Effector CD8-positive, alpha-beta T cell (primary cell): ENCODE results near the gene LRRC61.

Experiments used
- DNase-seq: peaks from one replicate; lab custom pipeline; 2025; lab: John Stamatoyannopoulos, UW

Gene LRRC61

GRCh38 chr7:150356265-150356897 is 33.2 kb downstream of the LRRC61 start:
- no peak for DNase-seq

- DNase-seq, result peak; percentile 44
Observed at GRCh38 chr7:150357270-150357669, 34.1 kb downstream of the LRRC61 start.

DNA sequence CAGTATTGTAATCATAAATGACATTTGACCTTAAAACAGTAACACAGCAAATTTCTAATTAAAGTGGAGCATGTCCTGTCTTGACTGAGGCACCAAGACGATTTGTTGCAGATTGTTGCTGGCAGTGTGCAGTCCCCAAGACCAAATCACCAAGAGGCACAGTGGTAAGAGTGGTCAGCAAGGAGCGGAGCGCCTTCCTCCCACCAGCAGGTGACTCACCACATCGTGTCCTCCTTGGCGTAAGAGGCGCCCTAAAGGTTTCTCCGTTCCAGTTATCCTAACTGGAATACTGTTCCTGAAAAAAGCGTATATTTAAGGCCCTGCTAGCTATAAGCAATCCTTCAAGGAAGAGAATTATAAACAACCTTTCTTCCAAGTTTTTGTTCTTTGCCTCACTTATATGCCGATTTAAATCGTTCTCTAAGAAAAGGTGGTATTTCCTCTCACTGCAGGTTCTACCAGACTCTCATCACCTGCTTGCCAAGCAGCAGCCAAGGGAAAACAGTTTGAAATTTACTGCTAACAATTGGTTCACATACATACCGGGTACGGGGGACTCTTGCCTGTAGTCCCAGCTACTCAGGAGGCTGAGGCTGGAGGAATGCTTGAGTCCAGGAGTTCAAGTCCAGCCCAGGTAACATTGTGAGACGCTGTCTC is 34.7 kb downstream of the LRRC61 start:
- no peak for DNase-seq

DNA sequence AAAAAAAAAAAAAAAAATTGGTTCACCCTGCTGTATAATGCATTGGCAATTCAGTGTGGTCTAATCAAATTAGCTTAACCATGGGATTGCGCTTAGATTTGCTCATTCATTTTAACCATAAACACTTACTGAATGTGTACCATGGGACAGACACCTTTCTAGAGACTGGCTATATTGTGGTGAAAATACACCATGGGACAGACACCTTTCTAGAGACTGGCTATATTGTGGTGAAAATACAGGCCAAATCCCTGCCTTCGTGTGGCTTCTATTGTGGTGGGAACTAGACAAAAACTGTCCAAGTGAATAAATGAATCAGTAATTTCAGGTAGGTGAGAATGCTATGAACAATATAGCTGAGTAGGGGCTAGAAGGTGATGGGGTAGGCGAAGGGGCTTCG is 35.3 kb downstream of the LRRC61 start:
- DNase-seq, result no peak

DNA sequence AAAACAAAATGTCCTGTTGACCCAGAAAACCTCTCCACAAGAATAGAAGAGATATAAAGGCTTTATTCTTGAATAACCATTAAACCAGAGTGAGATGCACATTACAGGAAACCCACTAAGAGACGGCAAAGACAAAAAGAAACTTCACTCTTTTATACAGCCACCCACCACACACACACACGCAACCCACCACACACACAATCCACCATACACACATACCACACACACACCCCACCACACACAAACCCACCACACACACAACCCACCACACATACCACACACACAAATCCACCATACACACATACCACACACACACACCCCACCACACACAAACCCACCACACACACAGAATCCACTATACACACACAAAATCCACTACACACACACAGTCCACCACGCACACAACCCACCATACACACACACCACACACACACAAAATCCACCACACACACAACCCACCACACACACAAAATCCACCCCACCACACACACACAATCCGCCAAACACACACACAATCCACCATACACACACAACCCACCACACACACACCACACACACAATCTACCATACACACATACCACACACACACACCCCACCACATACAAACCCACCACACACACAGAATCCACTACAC is 36.0 kb downstream of the LRRC61 start:
- DNase-seq, result no peak

DNA sequence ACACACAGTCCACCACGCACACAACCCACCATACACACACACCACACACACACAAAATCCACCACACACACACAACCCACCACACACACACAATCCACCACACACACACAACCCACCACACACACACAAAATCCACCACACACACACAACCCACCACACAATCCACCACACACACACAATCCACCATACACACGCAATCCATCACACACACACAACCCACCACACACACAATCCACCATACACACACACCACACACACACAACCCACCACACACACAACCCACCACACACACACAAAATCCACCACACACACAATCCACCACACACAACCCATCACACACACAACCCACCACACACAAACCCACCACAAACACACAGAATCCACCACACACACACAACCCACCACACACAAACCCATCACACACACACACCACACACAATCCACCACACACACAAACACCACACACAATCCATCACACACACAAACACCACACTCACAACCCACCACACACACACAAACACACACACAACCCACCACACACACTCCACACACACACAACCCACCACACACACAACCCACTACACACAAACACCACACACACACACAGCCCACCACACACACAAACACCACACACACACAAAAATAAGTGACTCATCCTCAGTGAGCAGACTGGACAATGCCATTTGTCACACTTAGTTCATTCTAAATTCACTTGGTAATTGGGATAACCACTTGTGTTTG is 36.6 kb downstream of the LRRC61 start:
- no peak for DNase-seq

DNA sequence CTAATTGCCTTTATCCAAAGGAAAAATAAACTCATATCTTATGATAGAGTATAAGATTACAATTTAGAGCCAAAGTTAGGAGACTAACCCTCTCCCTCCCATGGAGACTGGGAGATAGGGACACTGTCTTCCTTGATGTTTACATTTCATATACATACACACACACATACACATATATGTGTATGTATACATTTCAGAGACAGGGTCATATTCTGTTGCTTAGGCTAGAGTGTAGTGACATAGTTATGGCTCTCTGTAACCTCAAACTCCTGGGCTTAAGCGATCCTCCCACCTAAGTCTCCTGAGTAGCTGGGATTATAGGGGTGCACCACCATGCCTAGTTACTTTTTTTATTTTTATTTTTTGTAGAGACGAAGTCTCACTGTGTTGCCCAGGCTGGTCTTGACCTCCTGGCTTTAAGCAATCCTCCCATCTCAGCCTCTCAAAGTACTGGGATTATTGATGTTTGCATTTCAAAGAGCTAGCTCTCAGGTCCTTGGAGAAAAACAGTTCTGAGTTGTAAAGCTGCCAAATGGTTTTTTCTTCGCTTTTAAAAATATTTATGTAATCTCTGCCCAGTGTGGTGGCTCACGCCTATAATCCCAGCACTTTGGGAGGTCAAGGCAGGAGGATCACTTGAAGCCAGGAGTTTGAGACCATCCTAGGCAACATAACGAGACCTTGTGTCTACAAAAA is 37.4 kb downstream of the LRRC61 start:
- DNase-seq, result no peak

GRCh38 chr7:150361402-150361801 is 38.2 kb downstream of the LRRC61 start:
- no peak for DNase-seq

- no peak for DNase-seq
Observed at GRCh38 chr7:150361807-150362621, 38.9 kb downstream of the LRRC61 start.

GRCh38 chr7:150363370-150363769 is 40.2 kb downstream of the LRRC61 start:
- DNase-seq, result no peak

- no peak for DNase-seq
Observed at GRCh38 chr7:150363872-150364271, 40.7 kb downstream of the LRRC61 start.

- DNase-seq, result no peak
Observed at GRCh38 chr7:150365194-150365593, 42.0 kb downstream of the LRRC61 start.

DNA sequence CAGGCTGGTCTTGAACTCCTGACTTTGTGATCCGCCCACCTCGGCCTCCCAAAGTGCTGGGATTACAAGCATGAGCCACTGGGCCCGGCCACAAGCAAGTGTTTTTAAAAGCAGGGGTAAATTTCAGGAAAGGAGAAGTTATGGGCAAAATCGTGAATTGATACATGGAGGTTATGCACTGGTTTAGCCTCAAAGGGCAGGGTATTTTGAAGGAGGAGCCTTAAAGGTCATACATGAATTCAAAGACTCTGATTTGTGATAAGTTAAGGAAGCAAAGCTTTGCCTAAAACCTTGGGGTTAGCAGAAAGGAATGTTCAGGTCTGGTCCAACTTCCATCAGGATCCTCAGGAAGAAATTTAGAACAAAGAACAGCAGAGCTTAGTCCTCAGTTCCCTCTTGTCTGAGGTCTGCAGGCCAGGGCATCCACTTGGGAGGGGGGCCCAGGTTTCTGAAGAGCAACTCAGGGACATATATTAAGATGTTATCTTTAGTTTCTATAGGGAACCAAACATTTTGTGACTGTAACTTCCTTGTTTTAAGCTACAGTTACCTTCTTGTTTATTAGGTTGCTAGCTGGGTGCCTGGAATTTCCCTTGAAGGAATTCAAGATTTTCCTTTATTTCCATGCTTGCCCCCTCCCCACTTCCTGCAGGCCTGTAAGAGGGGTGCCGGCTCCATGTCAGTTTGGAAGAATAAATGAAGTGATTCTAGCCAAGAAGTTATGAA is 42.7 kb downstream of the LRRC61 start:
- DNase-seq, result no peak

DNA sequence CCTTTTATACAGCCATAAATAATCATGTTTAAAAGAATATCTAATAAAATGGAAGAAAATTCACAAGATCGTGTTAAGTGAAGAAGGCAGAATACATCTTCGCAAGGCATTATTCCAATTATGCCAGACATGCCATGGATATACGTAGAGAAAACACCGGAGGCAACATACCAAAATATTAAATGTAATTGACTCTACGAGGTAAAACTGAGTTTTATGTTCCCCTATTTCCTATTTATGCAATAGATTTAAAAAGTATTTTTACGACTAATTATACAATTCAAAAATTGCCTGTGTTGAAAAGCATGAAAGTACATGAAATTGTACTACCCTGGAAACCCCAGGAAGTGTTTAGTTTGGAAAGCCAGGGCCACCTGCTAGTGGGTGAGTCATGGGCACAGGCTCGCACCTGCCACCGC is 44.5 kb downstream of the LRRC61 start:
- no peak for DNase-seq

DNA sequence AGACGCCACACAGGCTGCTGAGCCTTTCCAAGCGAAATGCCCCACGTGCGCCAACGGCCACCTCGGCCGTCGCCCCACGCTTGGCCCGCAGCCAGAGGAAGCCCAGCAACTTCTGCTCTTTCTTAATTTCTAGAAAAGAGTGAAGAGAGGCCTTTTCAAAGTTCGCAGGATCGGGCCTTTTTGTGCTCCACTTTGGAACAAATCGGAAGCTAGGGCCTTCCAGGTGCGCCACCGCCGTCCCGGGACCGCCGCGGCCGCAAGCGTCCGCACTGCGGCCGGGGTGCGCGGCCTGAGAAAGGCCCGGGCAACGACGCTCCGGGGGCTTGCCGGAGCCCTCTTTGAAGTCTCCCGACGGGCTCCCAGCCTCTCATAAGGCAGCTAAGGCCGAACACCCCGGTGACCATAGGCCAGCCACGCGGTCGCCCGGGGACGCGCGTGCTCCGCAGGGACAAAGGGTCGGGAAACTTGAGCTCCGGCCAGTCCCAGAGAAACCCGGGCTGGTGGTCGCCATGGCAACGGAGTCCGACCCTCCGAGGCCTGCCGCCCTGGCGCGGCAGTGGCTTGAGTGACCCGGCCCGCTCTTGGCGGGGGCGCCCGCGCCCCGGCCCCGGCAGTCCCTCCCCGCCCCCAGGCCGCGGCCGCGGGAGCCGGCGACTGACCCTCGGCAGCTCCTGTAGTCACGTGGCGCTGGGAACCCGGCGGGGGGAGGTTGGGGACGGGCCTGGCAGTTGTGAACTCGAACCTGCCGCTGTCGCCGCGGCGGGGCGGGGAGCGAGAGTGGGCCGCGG is 45.1 kb downstream of the LRRC61 start, which contains the start of gene REPIN1:
Gene REPIN1 (plus strand): TSS at position 727 of the 788 bp plus-strand sequence. CDS start 890 bp downstream, outside the sequence.
- DNase-seq, result peak; percentile 56

DNA sequence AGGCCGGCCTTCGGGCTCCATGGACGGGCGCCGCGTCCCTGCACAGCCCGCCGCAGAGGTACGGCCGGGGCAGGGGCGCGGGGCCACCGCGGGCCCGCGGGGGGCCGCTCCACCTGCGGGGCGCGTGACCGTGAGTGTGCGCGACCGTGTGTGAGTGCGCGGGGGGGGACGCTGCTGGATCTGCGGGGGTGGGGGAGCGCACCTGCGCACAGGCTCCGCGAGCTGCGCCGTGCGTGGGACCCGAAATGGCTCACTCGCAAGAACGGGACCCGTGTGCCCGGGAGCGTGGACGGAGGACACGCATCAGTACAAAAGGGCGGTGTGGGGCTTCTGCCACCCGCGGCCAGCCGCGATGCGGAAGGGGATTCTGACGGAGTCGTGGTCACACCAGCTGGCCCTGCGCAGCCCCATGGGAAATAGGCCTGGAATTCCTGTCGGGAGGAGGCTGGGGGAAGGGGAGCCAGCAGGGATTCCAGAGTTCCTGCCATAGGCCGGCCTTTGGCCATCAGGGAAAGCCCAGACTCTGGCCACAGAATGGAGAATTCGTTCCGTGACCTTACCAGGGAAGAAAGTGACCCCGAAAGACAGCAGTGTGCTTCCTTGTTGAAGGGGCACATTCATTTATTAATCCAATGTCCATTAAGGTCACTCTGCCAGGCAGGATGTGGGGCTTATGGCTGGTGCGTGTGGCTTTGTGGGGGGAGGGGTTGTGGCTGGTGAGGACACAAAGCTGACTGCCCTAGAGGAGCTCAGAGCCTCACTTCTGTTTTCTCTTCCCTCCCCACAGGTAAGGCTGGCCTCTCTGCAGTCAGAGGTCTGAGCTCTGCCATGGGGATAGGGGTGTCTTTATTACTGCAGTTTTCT is 46.0 kb downstream of the LRRC61 start:
- peak; percentile 48 for DNase-seq

DNA sequence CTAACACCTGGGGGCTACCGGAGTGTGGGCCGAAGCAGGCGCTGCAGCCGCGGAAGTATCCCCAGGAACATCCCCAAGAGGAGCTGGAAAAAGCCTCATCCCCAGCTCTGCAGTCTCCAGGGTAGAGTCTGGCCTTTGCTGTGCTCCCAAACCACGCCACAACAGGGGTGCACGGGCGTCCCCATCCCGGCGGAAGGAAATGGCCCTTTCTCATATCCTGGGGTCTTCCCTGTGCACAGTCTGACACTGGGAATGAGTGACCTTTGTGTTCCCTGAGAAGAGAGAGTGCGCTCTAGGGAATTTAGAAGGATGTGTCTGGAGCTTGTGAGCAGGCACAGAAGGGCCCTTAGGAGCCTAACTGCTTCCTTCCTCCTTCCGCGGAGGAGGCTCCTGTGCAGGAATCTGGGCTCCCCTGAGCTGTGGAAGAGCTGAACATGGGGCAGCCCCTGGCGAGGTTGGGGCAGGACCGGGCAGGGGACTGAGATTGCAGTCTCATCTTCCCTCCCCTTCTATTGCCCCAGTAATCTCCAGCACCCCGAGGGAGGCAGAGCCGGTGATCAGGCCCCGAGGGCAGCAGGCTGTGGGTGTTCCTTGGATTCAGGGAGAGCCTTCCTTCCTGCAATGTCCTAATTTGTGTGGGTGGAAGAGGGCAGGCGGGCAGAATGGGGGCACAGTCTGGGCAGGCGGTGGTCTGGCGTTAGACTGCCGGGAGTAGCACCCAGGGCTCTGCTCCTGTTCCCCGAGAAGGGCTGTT is 46.8 kb downstream of the LRRC61 start:
- DNase-seq, result no peak

GRCh38 chr7:150370612-150371071 is 47.5 kb downstream of the LRRC61 start:
- no peak for DNase-seq
